Common myeloid progenitor, CD34-positive (primary cell): Measurements from ENCODE around the gene SSBP3.
A peak's percentile ranks its signal among the peaks of the same experiment; 100 is the strongest.

ENCODE experiments used
- CTCF ChIA-PET: fragments of 350-600 bp; sonication (Branson Sonifier 250); formaldehyde crosslinking; loops from one replicate; lab custom pipeline; 2021; ENCODE audit warnings: antibody characterized with exemption; lab: Charles Lee
- POLR2A ChIA-PET: fragments of 350-600 bp; sonication (Branson Sonifier 250); formaldehyde crosslinking; loops from one replicate; lab custom pipeline; 2021; ENCODE audit warnings: antibody characterized with exemption; lab: Charles Lee
- DNase-seq, 3 donors: peaks; one replicate each; pipeline versions ENCODE4 v3.0.0 to v3.0.0-alpha.2; 2013
- H3K27ac ChIP-seq, 2 experiments: 1 replicate in 1 of 2; 2 replicates in 1 of 2; pipeline ENCODE4 v1.7.0; 2013; ENCODE audit warnings: inconsistent platforms in 2 of 2, low read length in 2 of 2, mild to moderate bottlenecking in 2 of 2, low read depth in 1 of 2, moderate library complexity in 1 of 2; ENCODE audit not compliant: severe bottlenecking in 2 of 2, insufficient read depth in 1 of 2, poor library complexity in 1 of 2
- H3K27me3 ChIP-seq, 5 experiments: replicated peaks in 2 of 5; 1 replicate in 3 of 5; 2 replicates in 2 of 5; pipeline versions ENCODE4 v1.6.1 to v1.7.0; 2013; ENCODE audit warnings: low read length in 4 of 5, mild to moderate bottlenecking in 2 of 5, moderate library complexity in 2 of 5, inconsistent platforms in 1 of 5; ENCODE audit not compliant: insufficient read depth in 5 of 5, control insufficient read depth in 4 of 5
- H3K36me3 ChIP-seq, 4 experiments: 1 replicate in 2 of 4; 2 replicates in 2 of 4; pipeline versions ENCODE4 v1.6.1 to v1.7.0; 2013; ENCODE audit warnings: low read length in 3 of 4, control low read depth in 1 of 4, mild to moderate bottlenecking in 1 of 4; ENCODE audit not compliant: control insufficient read depth in 4 of 4, insufficient read depth in 4 of 4
- H3K4me1 ChIP-seq, 4 experiments: 1 replicate in 3 of 4; 2 replicates in 1 of 4; pipeline versions ENCODE4 v1.6.1 to v1.7.1; 2013; ENCODE audit warnings: low read length in 3 of 4, mild to moderate bottlenecking in 3 of 4, control low read depth in 1 of 4, inconsistent platforms in 1 of 4, moderate library complexity in 1 of 4; ENCODE audit not compliant: control insufficient read depth in 4 of 4, insufficient read depth in 4 of 4; ENCODE audit errors: control extremely low read depth in 1 of 4
- H3K4me3 ChIP-seq, 7 experiments: 1 replicate in 4 of 7; 2 replicates in 3 of 7; pipeline versions ENCODE4 v1.5.1 to v1.7.0; 2013; ENCODE audit warnings: mild to moderate bottlenecking in 7 of 7, low read length in 6 of 7, moderate library complexity in 6 of 7, inconsistent platforms in 2 of 7, low read depth in 2 of 7, control low read depth in 1 of 7; ENCODE audit not compliant: insufficient read depth in 4 of 7, control insufficient read depth in 1 of 7; ENCODE audit errors: extremely low read depth in 1 of 7
- H3K9me3 ChIP-seq, 5 experiments: 1 replicate in 4 of 5; 2 replicates in 1 of 5; pipeline versions ENCODE4 v1.6.1 to v1.7.1; 2013; ENCODE audit warnings: low read length in 4 of 5, mild to moderate bottlenecking in 2 of 5, inconsistent platforms in 1 of 5, low read depth in 1 of 5, moderate library complexity in 1 of 5; ENCODE audit not compliant: control insufficient read depth in 4 of 5, insufficient read depth in 2 of 5; ENCODE audit errors: control extremely low read depth in 1 of 5
- WGBS: methylation state at CpG from one replicate; pipeline ENCODE4 v1.1.5; 2013; ENCODE audit not compliant: insufficient coverage; 5-methylcytosine and 5-hydroxymethylcytosine counted together

Gene SSBP3

GRCh38 chr1:54296666-54297065 is 109.5 kb downstream of the SSBP3 start:
- no peaks in the 10 kb centered on the region for H3K9me3 ChIP-seq
- H3K27me3 ChIP-seq = no peaks in the 10 kb centered on the region
- ChIA-PET POLR2A (no interaction called here), CTCF (interaction anchor here (1.2 kb wide), 1 partner anchor 9 kb away, joined by 4 read pairs; no protein-coding TSS in a partner anchor)
- peaks cover 0 to 15% (median 0%) of the 10 kb centered on the region in 4 experiments for H3K36me3 ChIP-seq
- peaks cover 0 to 41% (median 32%) of the 10 kb centered on the region in 4 experiments for H3K4me1 ChIP-seq
- no peak overlapping the region for H3K27ac ChIP-seq
- H3K4me3 ChIP-seq = no peak overlapping the region
- 100% methylated on average over 2 of the region's 5 CpGs for WGBS
- DNase-seq = no peak

GRCh38 chr1:54294887-54295286 is 111.3 kb downstream of the SSBP3 start:
- POLR2A ChIA-PET = no interaction called here
- H3K36me3 ChIP-seq = peaks cover 0 to 20% (median 0%) of the 10 kb centered on the region in 4 experiments
- no peaks in the 10 kb centered on the region for H3K27me3 ChIP-seq
- WGBS = 100% methylated on average over 2 of the region's 6 CpGs
- CTCF ChIA-PET = interaction anchor here (1.0 to 2.9 kb wide), 3 partner anchors 19 to 40 kb away, joined by 3 to 11 read pairs (median 6); no protein-coding TSS in a partner anchor
- no peak for DNase-seq
- H3K9me3 ChIP-seq = no peaks in the 10 kb centered on the region
- no peak overlapping the region for H3K27ac ChIP-seq
- H3K4me3 ChIP-seq = no peak overlapping the region
- H3K4me1 ChIP-seq = peaks cover 0 to 53% (median 46%) of the 10 kb centered on the region in 4 experiments

- H3K9me3 ChIP-seq = no peaks in the 10 kb centered on the region
- H3K36me3 ChIP-seq = peaks cover 0 to 22% (median 0%) of the 10 kb centered on the region in 4 experiments
- CTCF ChIA-PET = interaction anchor here (1.3 to 2.9 kb wide), 4 partner anchors 9 to 20 kb away, joined by 3 to 11 read pairs (median 4); no protein-coding TSS in a partner anchor
- no peak for DNase-seq
- no peaks in the 10 kb centered on the region for H3K27me3 ChIP-seq
- POLR2A ChIA-PET = no interaction called here
- 95% methylated on average over 7 of the region's 10 CpGs for WGBS
- H3K27ac ChIP-seq = no peak overlapping the region
- peaks cover 0 to 49% (median 42%) of the 10 kb centered on the region in 4 experiments for H3K4me1 ChIP-seq
- H3K4me3 ChIP-seq = no peak overlapping the region
Measured at GRCh38 chr1:54292002-54292911, 113.9 kb downstream of the SSBP3 start.

GRCh38 chr1:54291276-54292001 is 114.8 kb downstream of the SSBP3 start:
- POLR2A ChIA-PET = no interaction called here

GRCh38 chr1:54290506-54291184 is 115.5 kb downstream of the SSBP3 start:
- POLR2A ChIA-PET = interaction anchor here (0.7 kb wide), 1 partner anchor 116 kb away, joined by 3 read pairs; no protein-coding TSS in a partner anchor
- no peaks in the 10 kb centered on the region for H3K27me3 ChIP-seq
- H3K36me3 ChIP-seq = peaks cover 0 to 16% (median 0%) of the 10 kb centered on the region in 4 experiments
- CTCF ChIA-PET = interaction anchor here (1.1 to 1.6 kb wide), 4 partner anchors 15 to 164 kb away, joined by 3 to 4 read pairs (median 4); no protein-coding TSS in a partner anchor
- WGBS = 41% methylated on average over 12 of the region's 12 CpGs
- no peaks in the 10 kb centered on the region for H3K9me3 ChIP-seq
- no peak overlapping the region for H3K4me3 ChIP-seq
- peak; percentile 39 to 87 (median 81) for DNase-seq
- H3K27ac ChIP-seq = no peak overlapping the region
- peaks cover 3 to 64% (median 56%) of the 10 kb centered on the region in 4 experiments for H3K4me1 ChIP-seq

More at GRCh38 chr1:54291276-54292001, 114.8 kb downstream of the SSBP3 start:
- Histone ChIP-seq H3K27me3 (no peaks in the 10 kb centered on the region), H3K4me3 (no peak overlapping the region), H3K9me3 (no peaks in the 10 kb centered on the region), H3K27ac (no peak overlapping the region), H3K36me3 (peaks cover 0 to 22% (median 0%) of the 10 kb centered on the region in 4 experiments), H3K4me1 (peaks cover 0 to 57% (median 50%) of the 10 kb centered on the region in 4 experiments)
- WGBS = 91% methylated on average over 18 of the region's 20 CpGs
- CTCF ChIA-PET = interaction anchor here (1.1 to 1.6 kb wide), 6 partner anchors 8 to 163 kb away, joined by 3 to 4 read pairs (median 4); no protein-coding TSS in a partner anchor
- no peak for DNase-seq

- no peak overlapping the region for H3K27ac ChIP-seq
- ChIA-PET CTCF (interaction anchor here (2.3 kb wide), 1 partner anchor 8 kb away, joined by 9 read pairs; no protein-coding TSS in a partner anchor), POLR2A (no interaction called here)
- H3K36me3 ChIP-seq = peaks cover 0 to 13% (median 0%) of the 10 kb centered on the region in 4 experiments
- H3K27me3 ChIP-seq = no peaks in the 10 kb centered on the region
- no peak for DNase-seq
- WGBS = 67% methylated on average over 2 of the region's 6 CpGs
- no peak overlapping the region for H3K4me3 ChIP-seq
- no peaks in the 10 kb centered on the region for H3K9me3 ChIP-seq
- peaks cover 3 to 64% (median 58%) of the 10 kb centered on the region in 4 experiments for H3K4me1 ChIP-seq
Measured at GRCh38 chr1:54289712-54290233, 116.4 kb downstream of the SSBP3 start.
